PC-3 (cell line): Measurements from ENCODE around the gene SH2D1A.

ENCODE experiments used
- EZH2 ChIP-seq: fragments of 300-600 bp; sonication (generic); IDR thresholded peaks from one replicate; pipeline ENCODE4 v1.6.1; 2017; ENCODE audit warnings: antibody characterized with exemption, mild to moderate bottlenecking, low read length; ENCODE audit not compliant: unreplicated experiment
- TF ChIP-seq, protein P1 (sequence below): fragments of 300-600 bp; sonication (generic); conservative IDR thresholded peaks from 2 replicates; pipeline ENCODE4 v1.5.1; 2017; ENCODE audit warnings: antibody characterized with exemption, low read depth, mild to moderate bottlenecking, low read length

- TF ChIP-seq, protein P1, sequence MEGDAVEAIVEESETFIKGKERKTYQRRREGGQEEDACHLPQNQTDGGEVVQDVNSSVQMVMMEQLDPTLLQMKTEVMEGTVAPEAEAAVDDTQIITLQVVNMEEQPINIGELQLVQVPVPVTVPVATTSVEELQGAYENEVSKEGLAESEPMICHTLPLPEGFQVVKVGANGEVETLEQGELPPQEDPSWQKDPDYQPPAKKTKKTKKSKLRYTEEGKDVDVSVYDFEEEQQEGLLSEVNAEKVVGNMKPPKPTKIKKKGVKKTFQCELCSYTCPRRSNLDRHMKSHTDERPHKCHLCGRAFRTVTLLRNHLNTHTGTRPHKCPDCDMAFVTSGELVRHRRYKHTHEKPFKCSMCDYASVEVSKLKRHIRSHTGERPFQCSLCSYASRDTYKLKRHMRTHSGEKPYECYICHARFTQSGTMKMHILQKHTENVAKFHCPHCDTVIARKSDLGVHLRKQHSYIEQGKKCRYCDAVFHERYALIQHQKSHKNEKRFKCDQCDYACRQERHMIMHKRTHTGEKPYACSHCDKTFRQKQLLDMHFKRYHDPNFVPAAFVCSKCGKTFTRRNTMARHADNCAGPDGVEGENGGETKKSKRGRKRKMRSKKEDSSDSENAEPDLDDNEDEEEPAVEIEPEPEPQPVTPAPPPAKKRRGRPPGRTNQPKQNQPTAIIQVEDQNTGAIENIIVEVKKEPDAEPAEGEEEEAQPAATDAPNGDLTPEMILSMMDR, result no peak
- TF ChIP-seq EZH2, result no peak
Observed at GRCh38 chrX:124343016-124343415, 3.3 kb upstream of the SH2D1A start.
